ENCODE measurements around the gene MYO18B.

Gene MYO18B

DNA sequence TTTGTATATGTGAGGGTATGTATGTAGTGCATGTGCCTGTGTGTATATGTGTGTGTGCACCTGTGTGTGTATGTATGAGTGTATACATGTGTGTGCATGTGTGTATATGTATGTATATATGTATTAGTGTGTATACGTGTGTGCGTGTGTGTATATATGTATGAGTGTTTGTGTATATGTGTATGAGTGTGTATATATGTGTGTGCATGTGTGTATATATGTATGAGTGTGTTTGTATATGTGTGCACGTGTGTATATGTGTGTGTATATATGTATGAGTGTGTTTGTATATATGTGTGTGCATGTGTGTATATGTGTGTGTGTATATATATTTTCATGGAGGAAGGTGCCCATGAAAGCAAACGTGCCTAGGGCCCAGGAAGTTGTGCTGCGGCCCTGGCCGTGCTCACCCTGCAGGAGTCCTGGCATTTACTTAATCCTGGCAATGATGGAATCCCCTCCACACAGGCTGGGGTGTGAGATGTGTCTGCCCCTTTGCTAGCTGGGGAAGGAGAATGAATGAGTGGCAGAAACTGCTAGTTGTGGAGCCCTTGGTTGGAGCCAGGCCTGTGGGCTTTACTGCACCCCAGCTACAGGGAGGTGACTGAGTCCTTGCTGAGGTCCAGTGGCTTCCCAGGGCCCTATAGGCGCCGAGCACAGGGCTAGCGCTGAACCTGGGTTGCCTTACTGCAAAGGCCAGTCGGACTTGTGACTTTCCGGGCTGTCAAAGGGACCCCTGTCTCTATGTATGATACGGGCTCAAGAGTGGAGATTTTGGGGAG lies 97.2 kb downstream of the MYO18B start:
- Histone ChIP-seq H3K9me3 (ENCODE audit: control insufficient read depth in 2 of 2, low read length in 2 of 2) (no peaks in the 10 kb centered on the region), H3K27ac (ENCODE audit: low read length) (no peak overlapping the region), H3K9ac (ENCODE audit: low read length in 2 of 2) (no peak overlapping the region), H3K4me1 (ENCODE audit: control insufficient read depth, insufficient read depth, low read length) (no peaks in the 10 kb centered on the region), H3K27me3 (ENCODE audit: control insufficient read depth in 1 of 2, insufficient read depth in 2 of 2, low read length in 2 of 2) (peaks cover 0 to 19% of the 10 kb centered on the region in 2 donors), H3K4me3 (ENCODE audit: low read length in 2 of 2) (no peak overlapping the region), H3K36me3 (ENCODE audit: control insufficient read depth in 2 of 2, insufficient read depth in 2 of 2, low read length in 2 of 2) (no peaks in the 10 kb centered on the region)

- Histone ChIP-seq H3K27ac (ENCODE audit: low read length) (no peak overlapping the region), H3K4me3 (ENCODE audit: low read length in 2 of 2) (no peak overlapping the region), H3K4me1 (ENCODE audit: control insufficient read depth, insufficient read depth, low read length) (no peaks in the 10 kb centered on the region), H3K27me3 (ENCODE audit: control insufficient read depth in 1 of 2, insufficient read depth in 2 of 2, low read length in 2 of 2) (peaks cover 0 to 19% of the 10 kb centered on the region in 2 donors), H3K9me3 (ENCODE audit: control insufficient read depth in 2 of 2, low read length in 2 of 2) (no peaks in the 10 kb centered on the region), H3K36me3 (ENCODE audit: control insufficient read depth in 2 of 2, insufficient read depth in 2 of 2, low read length in 2 of 2) (no peaks in the 10 kb centered on the region), H3K9ac (ENCODE audit: low read length in 2 of 2) (no peak overlapping the region)
These were observed 97.8 kb downstream of the MYO18B start for GRCh38 chr22:25839755-25840154.

- H3K4me3 ChIP-seq (ENCODE audit: low read length in 2 of 2): no peak overlapping the region
- no peaks in the 10 kb centered on the region for H3K36me3 ChIP-seq (ENCODE audit: control insufficient read depth in 2 of 2, insufficient read depth in 2 of 2, low read length in 2 of 2)
- H3K9me3 ChIP-seq (ENCODE audit: control insufficient read depth in 2 of 2, low read length in 2 of 2): no peaks in the 10 kb centered on the region
- H3K9ac ChIP-seq (ENCODE audit: low read length in 2 of 2): no peak overlapping the region
- H3K27me3 ChIP-seq (ENCODE audit: control insufficient read depth in 1 of 2, insufficient read depth in 2 of 2, low read length in 2 of 2): peaks cover 0 to 17% of the 10 kb centered on the region in 2 donors
- no peak overlapping the region for H3K27ac ChIP-seq (ENCODE audit: low read length)
- H3K4me1 ChIP-seq (ENCODE audit: control insufficient read depth, insufficient read depth, low read length): no peaks in the 10 kb centered on the region
These were observed 98.2 kb downstream of the MYO18B start for GRCh38 chr22:25840167-25840566.

- H3K27me3 ChIP-seq (ENCODE audit: control insufficient read depth in 1 of 2, insufficient read depth in 2 of 2, low read length in 2 of 2): peaks cover 0 to 17% of the 10 kb centered on the region in 2 donors
- no peaks in the 10 kb centered on the region for H3K9me3 ChIP-seq (ENCODE audit: control insufficient read depth in 2 of 2, low read length in 2 of 2)
- no peak overlapping the region for H3K9ac ChIP-seq (ENCODE audit: low read length in 2 of 2)
- H3K4me1 ChIP-seq (ENCODE audit: control insufficient read depth, insufficient read depth, low read length): no peaks in the 10 kb centered on the region
- no peak overlapping the region for H3K4me3 ChIP-seq (ENCODE audit: low read length in 2 of 2)
- H3K36me3 ChIP-seq (ENCODE audit: control insufficient read depth in 2 of 2, insufficient read depth in 2 of 2, low read length in 2 of 2): no peaks in the 10 kb centered on the region
- no peak overlapping the region for H3K27ac ChIP-seq (ENCODE audit: low read length)
These were observed 98.9 kb downstream of the MYO18B start for GRCh38 chr22:25840891-25841290.

GRCh38 chr22:25841775-25842174 lies 99.8 kb downstream of the MYO18B start:
- peaks cover 0 to 17% of the 10 kb centered on the region in 2 donors for H3K27me3 ChIP-seq (ENCODE audit: control insufficient read depth in 1 of 2, insufficient read depth in 2 of 2, low read length in 2 of 2)
- no peak overlapping the region for H3K4me3 ChIP-seq (ENCODE audit: low read length in 2 of 2)
- H3K27ac ChIP-seq (ENCODE audit: low read length): no peak overlapping the region
- H3K36me3 ChIP-seq (ENCODE audit: control insufficient read depth in 2 of 2, insufficient read depth in 2 of 2, low read length in 2 of 2): no peaks in the 10 kb centered on the region
- no peaks in the 10 kb centered on the region for H3K4me1 ChIP-seq (ENCODE audit: control insufficient read depth, insufficient read depth, low read length)
- H3K9ac ChIP-seq (ENCODE audit: low read length in 2 of 2): no peak overlapping the region
- H3K9me3 ChIP-seq (ENCODE audit: control insufficient read depth in 2 of 2, low read length in 2 of 2): no peaks in the 10 kb centered on the region

DNA sequence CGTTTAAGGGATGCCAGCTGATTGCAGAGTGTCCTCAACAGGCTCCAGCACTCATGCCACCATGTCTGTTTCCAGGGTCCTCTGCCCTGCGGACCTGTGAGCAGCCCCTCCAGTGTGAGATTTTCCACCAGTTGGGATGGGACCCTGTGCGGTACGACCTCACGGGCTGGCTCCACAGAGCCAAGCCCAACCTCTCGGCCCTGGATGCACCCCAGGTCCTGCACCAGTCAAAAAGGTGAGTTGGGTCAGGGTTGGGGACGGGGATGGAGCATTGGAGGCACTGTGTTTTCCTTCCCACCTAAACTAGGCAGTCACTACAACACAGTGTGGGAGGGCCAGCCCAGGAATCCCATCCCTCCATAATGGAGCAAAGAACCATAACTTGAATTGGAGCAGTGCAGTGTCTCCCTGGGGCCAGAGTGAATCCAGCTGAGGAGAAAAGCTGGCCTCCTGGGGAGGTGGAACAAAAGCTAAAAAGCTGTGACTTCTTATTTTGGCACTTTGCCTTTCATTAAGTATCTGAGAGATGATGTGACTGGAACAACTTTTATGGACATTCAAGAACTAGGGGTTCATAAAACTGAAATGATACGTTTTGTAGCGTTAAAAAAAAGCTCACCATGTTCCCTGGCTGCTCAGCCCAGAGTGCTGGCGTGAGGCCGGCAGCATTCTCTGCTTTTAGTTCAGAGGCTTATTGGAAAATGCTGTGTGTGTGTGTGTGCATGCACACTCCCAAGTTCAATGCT lies 101.8 kb downstream of the MYO18B start:
- Histone ChIP-seq H3K4me1 (ENCODE audit: control insufficient read depth, insufficient read depth, low read length) (no peaks in the 10 kb centered on the region), H3K27ac (ENCODE audit: low read length) (no peak overlapping the region), H3K9me3 (ENCODE audit: control insufficient read depth in 2 of 2, low read length in 2 of 2) (no peaks in the 10 kb centered on the region), H3K36me3 (ENCODE audit: control insufficient read depth in 2 of 2, insufficient read depth in 2 of 2, low read length in 2 of 2) (no peaks in the 10 kb centered on the region), H3K4me3 (ENCODE audit: low read length in 2 of 2) (no peak overlapping the region), H3K9ac (ENCODE audit: low read length in 2 of 2) (no peak overlapping the region), H3K27me3 (ENCODE audit: control insufficient read depth in 1 of 2, insufficient read depth in 2 of 2, low read length in 2 of 2) (peaks cover 0 to 12% of the 10 kb centered on the region in 2 donors)

DNA sequence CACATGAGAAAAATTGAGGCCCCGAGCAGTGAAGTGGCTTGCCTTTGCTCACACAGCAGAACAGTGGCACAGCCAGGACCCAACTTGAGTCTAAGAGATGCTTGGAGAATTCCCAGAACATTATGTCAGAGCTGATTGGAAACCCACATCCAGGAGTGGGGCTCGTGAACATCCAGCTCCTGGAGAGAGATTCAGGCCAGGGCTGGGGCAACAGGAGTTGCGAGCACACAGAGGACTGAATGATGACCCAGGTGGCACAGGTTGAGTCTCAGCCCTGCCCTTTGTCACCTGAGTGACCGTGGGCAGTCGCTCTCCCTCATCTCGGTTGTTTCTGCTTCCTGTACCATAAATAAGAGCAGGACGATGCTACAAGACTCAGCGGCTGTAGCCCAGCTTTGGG lies 102.6 kb downstream of the MYO18B start:
- Histone ChIP-seq H3K27me3 (ENCODE audit: control insufficient read depth in 1 of 2, insufficient read depth in 2 of 2, low read length in 2 of 2) (peaks cover 0 to 14% of the 10 kb centered on the region in 2 donors), H3K4me1 (ENCODE audit: control insufficient read depth, insufficient read depth, low read length) (no peaks in the 10 kb centered on the region), H3K4me3 (ENCODE audit: low read length in 2 of 2) (no peak overlapping the region), H3K36me3 (ENCODE audit: control insufficient read depth in 2 of 2, insufficient read depth in 2 of 2, low read length in 2 of 2) (no peaks in the 10 kb centered on the region), H3K27ac (ENCODE audit: low read length) (no peak overlapping the region), H3K9me3 (ENCODE audit: control insufficient read depth in 2 of 2, low read length in 2 of 2) (no peaks in the 10 kb centered on the region), H3K9ac (ENCODE audit: low read length in 2 of 2) (no peak overlapping the region)

GRCh38 chr22:25845985-25846745 lies 104.2 kb downstream of the MYO18B start:
- no peak overlapping the region for H3K9ac ChIP-seq (ENCODE audit: low read length in 2 of 2)
- no peaks in the 10 kb centered on the region for H3K36me3 ChIP-seq (ENCODE audit: control insufficient read depth in 2 of 2, insufficient read depth in 2 of 2, low read length in 2 of 2)

GRCh38 chr22:25847451-25847850 lies 105.5 kb downstream of the MYO18B start:
- Histone ChIP-seq H3K9me3 (ENCODE audit: control insufficient read depth in 2 of 2, low read length in 2 of 2) (no peaks in the 10 kb centered on the region), H3K4me1 (ENCODE audit: control insufficient read depth, insufficient read depth, low read length) (no peaks in the 10 kb centered on the region), H3K27me3 (ENCODE audit: control insufficient read depth in 1 of 2, insufficient read depth in 2 of 2, low read length in 2 of 2) (peaks cover 3 to 4% of the 10 kb centered on the region in 2 donors), H3K36me3 (ENCODE audit: control insufficient read depth in 2 of 2, insufficient read depth in 2 of 2, low read length in 2 of 2) (no peaks in the 10 kb centered on the region), H3K4me3 (ENCODE audit: low read length in 2 of 2) (no peak overlapping the region), H3K27ac (ENCODE audit: low read length) (no peak overlapping the region), H3K9ac (ENCODE audit: low read length in 2 of 2) (no peak overlapping the region)

More at GRCh38 chr22:25845985-25846745, 104.2 kb downstream of the MYO18B start:
- Histone ChIP-seq H3K27ac (ENCODE audit: low read length) (no peak overlapping the region), H3K4me3 (ENCODE audit: low read length in 2 of 2) (no peak overlapping the region), H3K4me1 (ENCODE audit: control insufficient read depth, insufficient read depth, low read length) (no peaks in the 10 kb centered on the region), H3K9me3 (ENCODE audit: control insufficient read depth in 2 of 2, low read length in 2 of 2) (no peaks in the 10 kb centered on the region), H3K27me3 (ENCODE audit: control insufficient read depth in 1 of 2, insufficient read depth in 2 of 2, low read length in 2 of 2) (peaks cover 0 to 7% of the 10 kb centered on the region in 2 donors)

- Histone ChIP-seq H3K36me3 (ENCODE audit: control insufficient read depth in 2 of 2, insufficient read depth in 2 of 2, low read length in 2 of 2) (no peaks in the 10 kb centered on the region), H3K9me3 (ENCODE audit: control insufficient read depth in 2 of 2, low read length in 2 of 2) (no peaks in the 10 kb centered on the region), H3K4me1 (ENCODE audit: control insufficient read depth, insufficient read depth, low read length) (no peaks in the 10 kb centered on the region), H3K27me3 (ENCODE audit: control insufficient read depth in 1 of 2, insufficient read depth in 2 of 2, low read length in 2 of 2) (peaks cover 4 to 5% of the 10 kb centered on the region in 2 donors), H3K9ac (ENCODE audit: low read length in 2 of 2) (no peak overlapping the region), H3K4me3 (ENCODE audit: low read length in 2 of 2) (no peak overlapping the region), H3K27ac (ENCODE audit: low read length) (no peak overlapping the region)
These were observed 107.0 kb downstream of the MYO18B start for GRCh38 chr22:25848954-25849353.

Measured in stomach smooth muscle (tissue), 2 donors.